Omental fat pad (tissue), 4 donors: ENCODE data around the gene RLN1. TPM values are rescaled to one million over a fixed set of nuclear protein-coding genes. Genes with fewer than 3 reads are reported as not detected.

ENCODE experiments used
- ATAC-seq: fragments of 150-250 bp; one replicate; pipeline ENCODE4 v1.9.1; 2016; ENCODE audit warnings: mild to moderate bottlenecking, moderate library complexity; ENCODE audit not compliant: low FRiP score
- DNase-seq: peaks from one replicate; pipeline ENCODE4 v3.0.0-alpha.2; 2019; ENCODE audit warnings: low spot score
- CTCF ChIP-seq, 3 donors: fragments of 450-650 bp; IDR thresholded peaks; one replicate each; pipeline ENCODE4 v1.5.1; 2016 to 2017; ENCODE audit warnings: antibody characterized with exemption in 3 of 3, mild to moderate bottlenecking in 3 of 3, moderate library complexity in 2 of 3
- total RNA-seq, 4 donors: library from RNA; depleted of rRNA; stranded (reverse); fragments of >200 nt; gene quantifications; one replicate each; pipeline ENCODE4 v1.1.0, GENCODE V29; 2016

Gene RLN1
- total RNA-seq, 4 donors from 2014 or later = not detected

GRCh38 chr9:5375091-5375490, 35.4 kb upstream of the RLN1 start:
- no peak for TF ChIP-seq CTCF (IDR thresholded peaks at IDR 0.05)
- DNase-seq (no peak), ATAC-seq (no peak)

GRCh38 chr9:5364294-5365024, 24.8 kb upstream of the RLN1 start:
- ATAC-seq = no peak
- TF ChIP-seq CTCF (IDR thresholded peaks at IDR 0.05) = no peak
- no peak for DNase-seq

GRCh38 chr9:5361326-5362010, 21.8 kb upstream of the RLN1 start:
- no peak for DNase-seq
- no peak for ATAC-seq
- no peak for TF ChIP-seq CTCF (IDR thresholded peaks at IDR 0.05)

- no peak for ATAC-seq
- DNase-seq = no peak
- no peak for TF ChIP-seq CTCF (IDR thresholded peaks at IDR 0.05)
Observed at GRCh38 chr9:5360341-5360740, 20.7 kb upstream of the RLN1 start.

GRCh38 chr9:5357431-5358105, 17.9 kb upstream of the RLN1 start:
- DNase-seq (no peak), ATAC-seq (no peak)
- TF ChIP-seq CTCF (IDR thresholded peaks at IDR 0.05) = no peak

- TF ChIP-seq CTCF (IDR thresholded peaks at IDR 0.05) = no peak
- DNase-seq = no peak
- no peak for ATAC-seq
Observed at GRCh38 chr9:5355817-5356216, 16.1 kb upstream of the RLN1 start.
